Panc1 (cell line): ENCODE data around the gene EFNA5. TPM values are rescaled to one million over a fixed set of nuclear protein-coding genes. Genes with fewer than 3 reads are reported as not detected.

Experiments
- ATAC-seq: fragments of 200-7000 bp; cut with Tn5 transposase; 2 replicates; pipeline ENCODE4 v1.9.1; 2020; ENCODE audit warnings: mild to moderate bottlenecking, moderate library complexity
- BruUV-seq: library from RNA; stranded (reverse); fragments of 400-500 nt; replicated peaks from 2 replicates; lab custom pipeline; 2021; lab: Mats Ljungman, UMichigan
- CTCF ChIA-PET: fragments of 300-600 bp; sonication (Branson Sonifier 250); formaldehyde crosslinking; loops from one replicate; lab custom pipeline; 2022; ENCODE audit warnings: antibody characterized with exemption; lab: Charles Lee
- POLR2A ChIA-PET: fragments of 300-600 bp; sonication (Branson Sonifier 250); formaldehyde crosslinking; loops from one replicate; lab custom pipeline; 2022; ENCODE audit warnings: antibody characterized with exemption; lab: Charles Lee
- DNase-seq: peaks from one replicate; pipeline ENCODE4 v3.0.0-alpha.2; 2010; ENCODE audit warnings: low read depth, low spot score
- H3K27ac ChIP-seq: 2 replicates; pipeline ENCODE4 v1.5.1; 2011; ENCODE audit warnings: mild to moderate bottlenecking, low read length, inconsistent platforms
- H3K27me3 ChIP-seq: fragments of 200-500 bp; sonication (Bioruptor generic); 2 replicates; pipeline ENCODE4 v1.6.0; 2014; ENCODE audit warnings: low read length, inconsistent platforms; ENCODE audit not compliant: control insufficient read depth, insufficient read depth
- H3K36me3 ChIP-seq: fragments of 200-500 bp; sonication (Bioruptor generic); 2 replicates; pipeline ENCODE4 v1.5.1; 2014; ENCODE audit warnings: inconsistent platforms, mild to moderate bottlenecking, low read length, moderate library complexity; ENCODE audit not compliant: control insufficient read depth, insufficient read depth
- H3K4me1 ChIP-seq: 2 replicates; pipeline ENCODE4 v1.5.1; 2011; ENCODE audit warnings: inconsistent platforms, mild to moderate bottlenecking, low read length, moderate library complexity; ENCODE audit not compliant: control insufficient read depth, insufficient read depth
- H3K4me3 ChIP-seq, 2 experiments: 2 replicates each; pipeline ENCODE4 v1.5.1; 2011 to 2012; ENCODE audit warnings: low read depth in 2 of 2, low read length in 2 of 2, mild to moderate bottlenecking in 2 of 2, inconsistent platforms in 1 of 2, moderate library complexity in 1 of 2
- H3K9me3 ChIP-seq: fragments of 200-500 bp; sonication (Bioruptor generic); 2 replicates; pipeline ENCODE4 v1.5.1; 2014; ENCODE audit warnings: low read depth, mild to moderate bottlenecking, inconsistent platforms, low read length, moderate library complexity; ENCODE audit not compliant: control insufficient read depth, insufficient read depth
- CTCF ChIP-seq: fragments of 450-650 bp; IDR thresholded peaks from 2 replicates; pipeline ENCODE4 v1.5.1; 2017; ENCODE audit warnings: mild to moderate bottlenecking
- POLR2AphosphoS5 ChIP-seq: IDR thresholded peaks from 2 replicates; pipeline ENCODE4 v1.6.1; 2012; ENCODE audit warnings: mild to moderate bottlenecking, low read depth, low read length, moderate library complexity
- REST ChIP-seq, 2 experiments: IDR thresholded peaks; 2 replicates each; pipeline ENCODE4 v1.6.1; 2011 to 2012; ENCODE audit warnings: low read depth in 2 of 2, control low read depth in 1 of 2, low read length in 1 of 2, mild to moderate bottlenecking in 1 of 2, moderate library complexity in 1 of 2; ENCODE audit not compliant: insufficient read depth in 1 of 2
- SIN3A ChIP-seq: IDR thresholded peaks from 2 replicates; pipeline ENCODE4 v1.6.1; 2012; ENCODE audit warnings: low read depth, mild to moderate bottlenecking, low read length, moderate library complexity, borderline replicate concordance; ENCODE audit not compliant: insufficient read depth
- TCF7L2 ChIP-seq: IDR thresholded peaks from 2 replicates; pipeline ENCODE4 v1.6.1; 2011; ENCODE audit warnings: mild to moderate bottlenecking, low read depth, low read length, inconsistent platforms
- in situ Hi-C: cut with HindIII; loops from 2 replicates; pipeline ENCODE4 v1.10.0; 2016; ENCODE audit warnings: low sequenced_read_pairs, low pct_unique_long_range_greater_than_20kb
- intact Hi-C: fragments of 100-400 bp; cut with micrococcal nuclease; formaldehyde crosslinking; loops from one replicate; pipeline ENCODE4 v1.10.0; 2022; ENCODE audit not compliant: unreplicated experiment
- total RNA-seq: library from RNA; stranded (reverse); gene quantifications from one replicate; pipeline ENCODE4 v1.2.1, GENCODE V29; 2021; ENCODE audit not compliant: unreplicated experiment

EFNA5 gene
- total RNA-seq, 1 experiment from 2014 or later, result 30.5 TPM

- ATAC-seq (no peak), DNase-seq (no peak)
- intact Hi-C loops, result no loop called here
- Histone ChIP-seq H3K9me3 (no peaks in the 10 kb centered on the region), H3K4me3 (no peak overlapping the region), H3K36me3 (no peaks in the 10 kb centered on the region), H3K27ac (no peak overlapping the region), H3K27me3 (no peaks in the 10 kb centered on the region), H3K4me1 (no peaks in the 10 kb centered on the region; the same call in 1 of the 2 replicates)
- POLR2A ChIA-PET, result no interaction called here
- TF ChIP-seq CTCF (no peak), SIN3A (no peak), POLR2AphosphoS5 (no peak), REST (IDR thresholded peaks at IDR 0.05; ENCODE audit: insufficient read depth in 1 of 2, low read depth in 2 of 2, low read length in 1 of 2) (no peak), TCF7L2 (no peak)
- no TSS peak for BruUV-seq
- CTCF ChIA-PET, result no interaction called here
- in situ Hi-C loops, result no loop called here
Measured at GRCh38 chr5:107594253-107595045, 76.3 kb downstream of the EFNA5 start.

DNA sequence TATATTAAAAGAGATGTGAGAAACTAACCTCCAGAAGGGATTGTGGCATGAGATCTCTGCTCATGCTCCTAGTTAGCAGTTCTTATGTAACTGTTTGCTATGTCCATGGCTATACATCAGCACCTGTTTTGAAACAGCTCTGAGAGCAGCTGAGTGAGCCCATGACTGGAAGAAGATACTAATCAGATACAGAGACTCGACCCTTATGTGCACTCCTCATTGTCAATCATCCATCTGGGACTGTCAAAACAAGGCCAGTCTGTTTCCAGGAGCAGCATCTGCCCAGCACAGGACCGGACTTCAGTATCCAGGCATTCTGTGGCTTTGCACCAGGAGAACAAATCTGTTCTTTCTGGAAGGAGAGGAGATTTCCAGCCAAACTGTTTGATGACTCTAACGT is 77.7 kb downstream of the EFNA5 start:
- ChIA-PET POLR2A (interaction anchor here (0.6 kb wide), 1 partner anchor 46 kb away, joined by 3 read pairs; no protein-coding TSS in a partner anchor), CTCF (no interaction called here)
- H3K9me3 ChIP-seq, result no peaks in the 10 kb centered on the region
- no peak for TF ChIP-seq REST (IDR thresholded peaks at IDR 0.05; ENCODE audit: insufficient read depth in 1 of 2, low read depth in 2 of 2, low read length in 1 of 2)
- TF ChIP-seq TCF7L2, result no peak
- no peak for TF ChIP-seq SIN3A
- TF ChIP-seq POLR2AphosphoS5, result no peak
- no peak for TF ChIP-seq CTCF
- no peaks in the 10 kb centered on the region for H3K36me3 ChIP-seq
- no peak overlapping the region for H3K4me3 ChIP-seq
- in situ Hi-C loops (no loop called here), intact Hi-C loops (no loop called here)
- DNase-seq (no peak), ATAC-seq (no peak)
- no peak overlapping the region; the same call in 1 of the 2 replicates for H3K27ac ChIP-seq
- BruUV-seq, result no TSS peak
- H3K4me1 ChIP-seq, result no peaks in the 10 kb centered on the region; the same call in 1 of the 2 replicates
- H3K27me3 ChIP-seq, result no peaks in the 10 kb centered on the region
